ENCODE data around the gene EID3. TPM values are rescaled to one million over a fixed set of nuclear protein-coding genes. Genes with fewer than 3 reads are reported as not detected.

Gene EID3
- total RNA-seq, 1 donor: 7.5 TPM

DNA sequence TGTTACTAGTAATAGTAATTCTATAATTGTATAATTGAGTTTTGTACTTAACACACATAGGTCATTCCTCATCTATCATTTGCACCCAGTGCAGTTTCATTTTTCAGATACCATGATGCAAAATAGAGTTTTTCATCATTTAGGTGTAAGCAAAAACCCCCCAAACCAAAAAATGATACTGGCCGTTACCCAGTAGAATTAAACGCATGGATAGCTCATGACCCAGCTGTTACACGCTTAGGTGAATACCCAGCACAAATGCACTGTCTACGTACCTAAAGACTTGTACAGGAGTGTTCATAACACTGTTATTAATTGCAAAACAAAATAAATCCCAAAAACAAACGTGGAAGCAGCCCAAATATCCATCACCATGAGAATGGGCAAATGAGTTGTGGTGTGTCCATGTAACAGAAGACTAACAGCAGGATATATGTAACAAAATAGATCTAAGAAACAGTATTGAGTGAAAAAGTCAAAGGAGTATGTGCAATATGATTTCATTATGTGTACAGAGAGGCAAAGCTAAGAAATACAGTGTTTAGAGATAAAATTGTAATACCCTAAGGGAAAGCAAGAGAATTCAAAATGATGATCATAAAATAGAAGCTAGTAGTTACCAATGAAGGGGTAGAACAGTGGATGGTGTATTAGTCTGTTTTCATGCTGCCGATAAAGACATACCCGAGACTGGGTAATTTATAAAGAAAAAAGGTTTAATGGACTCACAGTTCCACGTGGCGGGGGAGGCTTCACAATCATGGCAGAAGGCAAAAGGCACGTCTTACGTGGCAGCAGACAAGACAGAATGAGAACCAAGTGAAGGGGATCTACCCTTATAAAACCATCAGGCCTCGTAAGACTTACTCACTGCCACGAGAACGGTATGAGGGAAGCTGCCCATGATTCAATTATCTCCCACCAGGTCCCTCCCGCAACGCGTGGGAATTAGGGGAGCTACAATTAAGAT is 49.8 kb downstream of the EID3 start:
- no peak for DNase-seq (ENCODE audit: low read depth in 2 of 3, low spot score in 2 of 3)

GRCh38 chr12:104354167-104354867 is 50.8 kb downstream of the EID3 start:
- DNase-seq (ENCODE audit: low read depth in 2 of 3, low spot score in 2 of 3): no peak

Other genes starting within 250 kb of the EID3 start
- 5.9 TPM for gene HCFC2, start 239.2 kb upstream of the EID3 start, total RNA-seq
- gene NFYB, start 165.5 kb upstream of the EID3 start, total RNA-seq: 11.8 TPM
- gene TXNRD1, start 88.0 kb upstream of the EID3 start, total RNA-seq: 82.1 TPM
- 264 TPM for gene CHST11, start 153.2 kb downstream of the EID3 start, total RNA-seq

Measured in hematopoietic multipotent progenitor cell (in vitro differentiated cells).